ENCODE results near the gene CENPH.

Gene CENPH

GRCh38 chr5:69245031-69245430, 55.6 kb downstream of the CENPH start:
- no peak overlapping the region for H2BK5ac ChIP-seq (ENCODE audit: low read depth, low read length, poor library complexity)
- no peak overlapping the region for H3K14ac ChIP-seq (ENCODE audit: low read length)
- no peak overlapping the region for H3K4me3 ChIP-seq (ENCODE audit: low read depth, low read length)
- H4K8ac ChIP-seq (ENCODE audit: low read depth, low read length): no peak overlapping the region
- whole genome bisulfite sequencing (ENCODE audit: extremely low coverage, insufficient coverage, insufficient read length): 56% methylated on average over 2 of the region's 5 CpGs
- H3K27ac ChIP-seq (ENCODE audit: low read depth, low read length): no peak overlapping the region
- H3K4me2 ChIP-seq (ENCODE audit: low read length): no peak overlapping the region
- H3K4me1 ChIP-seq (ENCODE audit: control insufficient read depth in 1 of 2, insufficient read depth in 2 of 2, low read length in 2 of 2): peaks cover 3 to 6% of the 10 kb centered on the region in 2 experiments
- H3K23ac ChIP-seq (ENCODE audit: low read length): no peak overlapping the region
- no peak overlapping the region for H2BK12ac ChIP-seq (ENCODE audit: low read length)
- peaks cover 7% of the 10 kb centered on the region for H3K79me1 ChIP-seq (ENCODE audit: low read length)
- no peak for DNase-seq
- no peak overlapping the region for H2AK5ac ChIP-seq (ENCODE audit: low read length)
- H2BK120ac ChIP-seq (ENCODE audit: insufficient read depth, low read length, poor library complexity): no peak overlapping the region
- no peak overlapping the region for H3K18ac ChIP-seq (ENCODE audit: low read length)
- H4K12ac ChIP-seq (ENCODE audit: low read depth, low read length): no peak overlapping the region
- H4K91ac ChIP-seq (ENCODE audit: low read depth, low read length): no peak overlapping the region
- H3K27me3 ChIP-seq (ENCODE audit: insufficient read depth, low read length): no peaks in the 10 kb centered on the region
- H3K79me2 ChIP-seq (ENCODE audit: control insufficient read depth, insufficient read depth, low read length, poor library complexity): peaks cover 9% of the 10 kb centered on the region
- H2AFZ ChIP-seq (ENCODE audit: insufficient read depth, low read length, poor library complexity): no peak overlapping the region
- no peaks in the 10 kb centered on the region for H3K9me3 ChIP-seq (ENCODE audit: insufficient read depth, low read depth, low read length)
- peaks cover 2 to 7% of the 10 kb centered on the region in 2 experiments for H3K36me3 ChIP-seq (ENCODE audit: control insufficient read depth in 1 of 2, insufficient read depth in 2 of 2, low read length in 2 of 2)
- no peak overlapping the region for H3K4ac ChIP-seq (ENCODE audit: low read depth, low read length)
- H3K9ac ChIP-seq (ENCODE audit: low read length): no peak overlapping the region

- H3K18ac ChIP-seq (ENCODE audit: low read length): no peak overlapping the region
- no peak overlapping the region for H3K4me2 ChIP-seq (ENCODE audit: low read length)
- H3K4me1 ChIP-seq (ENCODE audit: control insufficient read depth in 1 of 2, insufficient read depth in 2 of 2, low read length in 2 of 2): peaks cover 8 to 11% of the 10 kb centered on the region in 2 experiments
- no peak overlapping the region for H3K14ac ChIP-seq (ENCODE audit: low read length)
- no peak overlapping the region for H3K23ac ChIP-seq (ENCODE audit: low read length)
- no peak overlapping the region for H2BK120ac ChIP-seq (ENCODE audit: insufficient read depth, low read length, poor library complexity)
- WGBS (ENCODE audit: extremely low coverage, insufficient coverage, insufficient read length): no CpG with 5 or more reads among the region's 2 CpGs
- no peak for DNase-seq
- H4K91ac ChIP-seq (ENCODE audit: low read depth, low read length): no peak overlapping the region
- H3K27me3 ChIP-seq (ENCODE audit: insufficient read depth, low read length): no peaks in the 10 kb centered on the region
- no peak overlapping the region for H3K9ac ChIP-seq (ENCODE audit: low read length)
- no peak overlapping the region for H2AK5ac ChIP-seq (ENCODE audit: low read length)
- no peak overlapping the region for H3K27ac ChIP-seq (ENCODE audit: low read depth, low read length)
- H3K36me3 ChIP-seq (ENCODE audit: control insufficient read depth in 1 of 2, insufficient read depth in 2 of 2, low read length in 2 of 2): peaks cover 3 to 6% of the 10 kb centered on the region in 2 experiments
- H2BK12ac ChIP-seq (ENCODE audit: low read length): no peak overlapping the region
- H4K8ac ChIP-seq (ENCODE audit: low read depth, low read length): no peak overlapping the region
- H3K79me2 ChIP-seq (ENCODE audit: control insufficient read depth, insufficient read depth, low read length, poor library complexity): peaks cover 11% of the 10 kb centered on the region
- H2BK5ac ChIP-seq (ENCODE audit: low read depth, low read length, poor library complexity): no peak overlapping the region
- H3K9me3 ChIP-seq (ENCODE audit: insufficient read depth, low read depth, low read length): no peaks in the 10 kb centered on the region
- H2AFZ ChIP-seq (ENCODE audit: insufficient read depth, low read length, poor library complexity): no peak overlapping the region
- peak overlapping the region; percentile 79 for H3K4ac ChIP-seq (ENCODE audit: low read depth, low read length)
- no peak overlapping the region for H3K4me3 ChIP-seq (ENCODE audit: low read depth, low read length)
- H3K79me1 ChIP-seq (ENCODE audit: low read length): peaks cover 14% of the 10 kb centered on the region
- H4K12ac ChIP-seq (ENCODE audit: low read depth, low read length): no peak overlapping the region
Measured at GRCh38 chr5:69248019-69248418, 58.6 kb downstream of the CENPH start.

GRCh38 chr5:69250593-69250992, 61.2 kb downstream of the CENPH start:
- H2AK5ac ChIP-seq (ENCODE audit: low read length): peak overlapping the region; percentile 65
- H3K18ac ChIP-seq (ENCODE audit: low read length): peak overlapping the region; percentile 60
- H3K4ac ChIP-seq (ENCODE audit: low read depth, low read length): peak overlapping the region; percentile 66
- peak overlapping the region; percentile 67 for H4K12ac ChIP-seq (ENCODE audit: low read depth, low read length)
- H4K91ac ChIP-seq (ENCODE audit: low read depth, low read length): peak overlapping the region; percentile 69
- H2BK5ac ChIP-seq (ENCODE audit: low read depth, low read length, poor library complexity): peak overlapping the region; percentile 70
- H3K79me2 ChIP-seq (ENCODE audit: control insufficient read depth, insufficient read depth, low read length, poor library complexity): peaks cover 8% of the 10 kb centered on the region
- H3K14ac ChIP-seq (ENCODE audit: low read length): peak overlapping the region; percentile 28
- peaks cover 8 to 11% of the 10 kb centered on the region in 2 experiments for H3K4me1 ChIP-seq (ENCODE audit: control insufficient read depth in 1 of 2, insufficient read depth in 2 of 2, low read length in 2 of 2)
- H3K23ac ChIP-seq (ENCODE audit: low read length): no peak overlapping the region
- H2BK12ac ChIP-seq (ENCODE audit: low read length): peak overlapping the region; percentile 46
- H2AFZ ChIP-seq (ENCODE audit: insufficient read depth, low read length, poor library complexity): peak overlapping the region; percentile 1
- no CpG with 5 or more reads among the region's 2 CpGs for WGBS (ENCODE audit: extremely low coverage, insufficient coverage, insufficient read length)
- peak; percentile 77 to 78 for DNase-seq
- peaks cover 3 to 9% of the 10 kb centered on the region in 2 experiments for H3K36me3 ChIP-seq (ENCODE audit: control insufficient read depth in 1 of 2, insufficient read depth in 2 of 2, low read length in 2 of 2)
- peak overlapping the region; percentile 75 for H3K27ac ChIP-seq (ENCODE audit: low read depth, low read length)
- no peaks in the 10 kb centered on the region for H3K27me3 ChIP-seq (ENCODE audit: insufficient read depth, low read length)
- no peak overlapping the region for H3K9ac ChIP-seq (ENCODE audit: low read length)
- peak overlapping the region; percentile 78 for H2BK120ac ChIP-seq (ENCODE audit: insufficient read depth, low read length, poor library complexity)
- peaks cover 13% of the 10 kb centered on the region for H3K79me1 ChIP-seq (ENCODE audit: low read length)
- H3K4me2 ChIP-seq (ENCODE audit: low read length): no peak overlapping the region
- H4K8ac ChIP-seq (ENCODE audit: low read depth, low read length): peak overlapping the region; percentile 40
- H3K4me3 ChIP-seq (ENCODE audit: low read depth, low read length): no peak overlapping the region
- no peaks in the 10 kb centered on the region for H3K9me3 ChIP-seq (ENCODE audit: insufficient read depth, low read depth, low read length)

GRCh38 chr5:69252437-69252836, 63.1 kb downstream of the CENPH start:
- H3K79me2 ChIP-seq (ENCODE audit: control insufficient read depth, insufficient read depth, low read length, poor library complexity): peaks cover 8% of the 10 kb centered on the region
- no peak overlapping the region for H3K23ac ChIP-seq (ENCODE audit: low read length)
- H3K4ac ChIP-seq (ENCODE audit: low read depth, low read length): no peak overlapping the region
- H2AFZ ChIP-seq (ENCODE audit: insufficient read depth, low read length, poor library complexity): no peak overlapping the region
- no peak overlapping the region for H3K4me2 ChIP-seq (ENCODE audit: low read length)
- H2BK12ac ChIP-seq (ENCODE audit: low read length): no peak overlapping the region
- no peak overlapping the region for H2AK5ac ChIP-seq (ENCODE audit: low read length)
- no peak overlapping the region for H2BK5ac ChIP-seq (ENCODE audit: low read depth, low read length, poor library complexity)
- H3K36me3 ChIP-seq (ENCODE audit: control insufficient read depth in 1 of 2, insufficient read depth in 2 of 2, low read length in 2 of 2): peaks cover 13 to 15% of the 10 kb centered on the region in 2 experiments
- peak overlapping the region; percentile 54 for H4K8ac ChIP-seq (ENCODE audit: low read depth, low read length)
- no peak overlapping the region for H3K9ac ChIP-seq (ENCODE audit: low read length)
- no peak overlapping the region for H3K18ac ChIP-seq (ENCODE audit: low read length)
- H3K27ac ChIP-seq (ENCODE audit: low read depth, low read length): no peak overlapping the region
- no peak overlapping the region for H3K4me3 ChIP-seq (ENCODE audit: low read depth, low read length)
- H3K14ac ChIP-seq (ENCODE audit: low read length): no peak overlapping the region
- no peak overlapping the region for H4K91ac ChIP-seq (ENCODE audit: low read depth, low read length)
- H2BK120ac ChIP-seq (ENCODE audit: insufficient read depth, low read length, poor library complexity): no peak overlapping the region
- no peaks in the 10 kb centered on the region for H3K27me3 ChIP-seq (ENCODE audit: insufficient read depth, low read length)
- DNase-seq: no peak
- peaks cover 13% of the 10 kb centered on the region for H3K79me1 ChIP-seq (ENCODE audit: low read length)
- H3K4me1 ChIP-seq (ENCODE audit: control insufficient read depth in 1 of 2, insufficient read depth in 2 of 2, low read length in 2 of 2): peaks cover 8 to 11% of the 10 kb centered on the region in 2 experiments
- WGBS (ENCODE audit: extremely low coverage, insufficient coverage, insufficient read length): no CpG with 5 or more reads among the region's 3 CpGs
- H3K9me3 ChIP-seq (ENCODE audit: insufficient read depth, low read depth, low read length): no peaks in the 10 kb centered on the region
- no peak overlapping the region for H4K12ac ChIP-seq (ENCODE audit: low read depth, low read length)

All from trophoblast cell (in vitro differentiated cells and primary cell).